Thoracic aorta (tissue), 2 donors: ENCODE measurements around the gene IRF1. TPM values are rescaled to one million over a fixed set of nuclear protein-coding genes. Genes with fewer than 3 reads are reported as not detected.
"Not testable (repeated sequence)": the region's sequence is repeated elsewhere in the genome, so short reads cannot be mapped to it uniquely, and the experiment has no call there.

Source experiments
- ATAC-seq: fragments of 150-250 bp; one replicate; pipeline ENCODE4 v1.8.0; 2017; ENCODE audit warnings: low read depth; ENCODE audit not compliant: insufficient number of reproducible peaks, low FRiP score
- DNase-seq: peaks from one replicate; pipeline ENCODE4 v3.0.0-alpha.2; 2020; ENCODE audit warnings: low spot score
- H3K27ac ChIP-seq, 2 donors: fragments of 200-600 bp; sonication (generic); 1 replicate in 1 of 2; 2 replicates in 1 of 2; pipeline ENCODE4 v1.5.1; 2016; ENCODE audit warnings: mild to moderate bottlenecking in 2 of 2, moderate library complexity in 2 of 2
- H3K27me3 ChIP-seq: fragments of 200-600 bp; sonication (generic); replicated peaks from 2 replicates; pipeline ENCODE4 v1.6.0; 2016; ENCODE audit warnings: mild to moderate bottlenecking; ENCODE audit not compliant: insufficient read depth
- H3K36me3 ChIP-seq: fragments of 200-600 bp; sonication (generic); one replicate; pipeline ENCODE4 v1.5.1; 2016
- H3K4me1 ChIP-seq, 2 donors: fragments of 200-600 bp; sonication (generic); 1 replicate in 1 of 2; 2 replicates in 1 of 2; pipeline versions ENCODE4 v1.5.1 to v1.6.0; 2016; ENCODE audit warnings: low read depth in 2 of 2, mild to moderate bottlenecking in 1 of 2; ENCODE audit not compliant: control insufficient read depth in 1 of 2
- H3K4me3 ChIP-seq: fragments of 200-600 bp; sonication (generic); 2 replicates; pipeline ENCODE4 v1.5.1; 2016; ENCODE audit warnings: mild to moderate bottlenecking
- H3K9me3 ChIP-seq: fragments of 200-600 bp; sonication (generic); 2 replicates; pipeline ENCODE4 v1.5.1; 2016
- total RNA-seq, 2 donors: library from RNA; depleted of rRNA; stranded (reverse); fragments of >200 nt; gene quantifications; one replicate each; pipeline versions ENCODE4 v1.1.0 to v1.2.3, GENCODE V29; 2016
- TF ChIP-seq, protein P1 (sequence below): fragments of 200-600 bp; sonication (generic); IDR thresholded peaks from one replicate; pipeline ENCODE4 v1.5.1; 2019; ENCODE audit warnings: antibody characterized with exemption

Gene IRF1
- total RNA-seq, 2 donors from 2014 or later, result 31.3 to 57.7 TPM

DNA sequence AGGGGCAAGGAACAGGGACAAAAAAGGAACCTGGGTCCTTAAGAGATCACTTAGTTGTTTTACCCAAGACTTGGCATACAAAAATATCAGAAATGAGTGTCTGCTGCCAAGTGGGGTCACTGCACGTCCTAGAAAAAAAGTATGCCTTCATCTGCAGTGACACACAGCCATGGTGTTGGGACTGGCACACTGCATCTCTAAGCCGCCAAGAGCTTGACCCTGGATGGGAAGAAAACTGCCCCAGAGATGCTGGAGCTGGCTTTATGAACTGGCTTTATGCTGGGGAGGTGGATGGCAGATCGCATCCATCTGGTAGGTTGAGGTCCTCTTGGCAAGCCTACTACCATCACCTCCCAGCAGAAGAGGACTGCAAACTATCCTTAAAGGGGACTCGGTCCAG, 51.7 kb downstream of the IRF1 start:
- no peak for ATAC-seq

DNA sequence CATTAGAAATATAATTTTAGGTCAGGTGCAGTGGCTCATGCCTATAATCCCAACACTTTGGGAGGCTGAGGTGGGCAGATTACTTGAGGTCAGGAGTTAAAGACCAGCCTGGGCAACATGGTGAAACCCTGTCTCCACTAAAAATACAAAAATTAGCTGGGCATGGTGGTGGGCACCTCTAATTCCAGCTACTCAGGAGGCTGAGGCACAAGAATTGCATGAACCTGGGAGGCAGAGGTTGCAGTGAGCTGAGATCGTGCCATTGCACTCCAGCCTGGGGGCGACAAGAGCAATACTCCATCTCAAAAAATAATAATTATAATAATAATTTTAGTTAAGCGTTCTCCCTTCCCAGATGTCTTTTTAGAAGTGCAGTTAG, 52.3 kb downstream of the IRF1 start:
- H3K4me1 ChIP-seq, result peaks cover 30 to 43% of the 10 kb centered on the region in 2 donors
- H3K27me3 ChIP-seq, ATAC-seq, H3K9me3 ChIP-seq, DNase-seq, H3K4me3 ChIP-seq, H3K36me3 ChIP-seq: not testable (repeated sequence)
- H3K27ac ChIP-seq, result peak overlapping the region; percentile 33 to 75

More for the DNA sequence above, 51.7 kb downstream of the IRF1 start:
- Histone ChIP-seq H3K27ac (peak overlapping the region; percentile 33 to 75), H3K4me1 (peaks cover 30 to 44% of the 10 kb centered on the region in 2 donors), H3K9me3 (no peaks in the 10 kb centered on the region), H3K36me3 (no peaks in the 10 kb centered on the region), H3K27me3 (no peaks in the 10 kb centered on the region), H3K4me3 (peak overlapping the region; percentile 35)
- no peak for DNase-seq
- TF ChIP-seq, protein P1, sequence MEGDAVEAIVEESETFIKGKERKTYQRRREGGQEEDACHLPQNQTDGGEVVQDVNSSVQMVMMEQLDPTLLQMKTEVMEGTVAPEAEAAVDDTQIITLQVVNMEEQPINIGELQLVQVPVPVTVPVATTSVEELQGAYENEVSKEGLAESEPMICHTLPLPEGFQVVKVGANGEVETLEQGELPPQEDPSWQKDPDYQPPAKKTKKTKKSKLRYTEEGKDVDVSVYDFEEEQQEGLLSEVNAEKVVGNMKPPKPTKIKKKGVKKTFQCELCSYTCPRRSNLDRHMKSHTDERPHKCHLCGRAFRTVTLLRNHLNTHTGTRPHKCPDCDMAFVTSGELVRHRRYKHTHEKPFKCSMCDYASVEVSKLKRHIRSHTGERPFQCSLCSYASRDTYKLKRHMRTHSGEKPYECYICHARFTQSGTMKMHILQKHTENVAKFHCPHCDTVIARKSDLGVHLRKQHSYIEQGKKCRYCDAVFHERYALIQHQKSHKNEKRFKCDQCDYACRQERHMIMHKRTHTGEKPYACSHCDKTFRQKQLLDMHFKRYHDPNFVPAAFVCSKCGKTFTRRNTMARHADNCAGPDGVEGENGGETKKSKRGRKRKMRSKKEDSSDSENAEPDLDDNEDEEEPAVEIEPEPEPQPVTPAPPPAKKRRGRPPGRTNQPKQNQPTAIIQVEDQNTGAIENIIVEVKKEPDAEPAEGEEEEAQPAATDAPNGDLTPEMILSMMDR, result peak; percentile 20

DNA sequence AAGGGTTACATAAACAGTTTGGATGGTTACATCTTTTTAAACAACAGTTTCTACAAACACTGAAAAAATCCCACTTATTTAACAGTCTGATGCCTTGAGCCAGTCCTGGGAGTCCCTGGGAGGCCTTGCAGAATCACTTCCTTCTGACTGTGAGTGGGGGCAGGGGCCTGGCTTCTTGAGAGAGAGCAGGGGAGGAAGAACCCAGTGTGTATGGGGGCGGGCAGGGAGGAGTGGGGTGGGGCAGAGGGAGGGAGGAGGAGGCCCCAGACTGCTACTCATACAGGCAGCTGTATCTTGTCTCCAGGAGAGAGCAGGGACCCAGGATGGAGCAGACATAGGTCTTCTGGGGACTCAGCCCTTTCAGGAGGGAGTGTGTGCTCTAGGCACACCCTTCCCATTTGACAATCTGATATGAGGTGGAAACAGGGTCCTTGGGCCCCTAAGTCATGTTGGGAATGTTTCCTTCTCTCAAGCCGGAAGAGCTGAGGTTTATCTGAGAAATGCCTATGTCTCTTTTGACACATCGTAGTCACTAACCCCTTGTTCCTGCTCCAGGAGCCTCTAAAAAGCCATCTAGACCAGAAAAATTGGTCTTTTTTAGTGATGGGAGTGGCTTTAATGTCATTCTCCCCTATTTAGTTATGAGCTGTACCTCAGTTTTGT, 52.8 kb downstream of the IRF1 start:
- TF ChIP-seq, protein P1, result no peak
- DNase-seq (no peak), ATAC-seq (no peak)
- H3K27me3 ChIP-seq, result no peaks in the 10 kb centered on the region
- H3K27ac ChIP-seq, result peak overlapping the region in 1 of 2 donors; percentile 36
- no peaks in the 10 kb centered on the region for H3K9me3 ChIP-seq
- H3K4me3 ChIP-seq, result no peak overlapping the region
- H3K36me3 ChIP-seq, result no peaks in the 10 kb centered on the region
- H3K4me1 ChIP-seq, result peaks cover 30 to 43% of the 10 kb centered on the region in 2 donors

DNA sequence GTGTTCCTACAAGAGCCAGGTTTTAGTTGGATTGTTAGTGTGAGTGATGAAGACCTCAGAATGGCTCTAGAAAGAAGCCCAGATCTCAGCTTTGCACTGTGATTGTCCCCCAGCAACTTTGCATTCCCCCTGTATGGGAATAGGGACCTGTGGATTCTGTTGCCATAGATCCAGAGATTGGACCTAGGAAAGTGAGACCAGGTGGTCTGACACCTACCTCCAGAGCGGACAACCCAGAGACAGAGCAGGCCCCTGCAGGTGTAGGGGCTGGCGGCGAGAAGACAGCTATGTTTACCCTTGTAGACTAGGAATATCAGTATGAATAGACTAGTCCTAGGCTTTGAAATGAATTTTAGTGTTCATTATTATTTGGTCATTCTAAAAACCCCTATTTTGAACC, 53.6 kb downstream of the IRF1 start:
- Histone ChIP-seq H3K27me3 (no peaks in the 10 kb centered on the region), H3K27ac (peak overlapping the region in 1 of 2 donors; percentile 7), H3K9me3 (no peaks in the 10 kb centered on the region), H3K36me3 (no peaks in the 10 kb centered on the region), H3K4me3 (no peak overlapping the region), H3K4me1 (peaks cover 30 to 49% of the 10 kb centered on the region in 2 donors)
- ATAC-seq (no peak), DNase-seq (no peak)
- TF ChIP-seq, protein P1, result no peak

DNA sequence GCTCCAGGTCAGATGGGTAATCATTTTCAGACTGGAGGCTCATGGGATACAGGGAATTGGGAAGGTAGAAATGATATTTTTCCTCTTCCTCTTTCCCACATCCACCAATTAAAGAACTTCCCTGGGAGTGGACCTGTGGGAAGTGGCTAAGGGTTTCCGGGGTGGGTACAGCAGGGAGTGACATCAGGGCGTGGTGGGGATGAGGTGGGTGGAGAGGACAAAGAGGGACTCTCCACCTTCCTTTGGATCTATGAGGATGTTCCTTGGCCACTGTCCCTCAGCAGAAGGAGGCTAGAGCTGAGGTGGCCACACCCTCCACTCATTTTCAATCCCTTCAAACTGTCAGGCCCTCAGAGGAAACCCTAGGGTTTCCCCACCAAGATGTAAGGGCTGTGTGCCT, 54.7 kb downstream of the IRF1 start:
- H3K27me3 ChIP-seq, result no peaks in the 10 kb centered on the region
- H3K36me3 ChIP-seq, result no peaks in the 10 kb centered on the region
- no peak overlapping the region for H3K27ac ChIP-seq
- no peak overlapping the region for H3K4me3 ChIP-seq
- H3K9me3 ChIP-seq, result no peaks in the 10 kb centered on the region
- no peak for ATAC-seq
- TF ChIP-seq, protein P1, result no peak
- peaks cover 30 to 46% of the 10 kb centered on the region in 2 donors for H3K4me1 ChIP-seq
- no peak for DNase-seq

DNA sequence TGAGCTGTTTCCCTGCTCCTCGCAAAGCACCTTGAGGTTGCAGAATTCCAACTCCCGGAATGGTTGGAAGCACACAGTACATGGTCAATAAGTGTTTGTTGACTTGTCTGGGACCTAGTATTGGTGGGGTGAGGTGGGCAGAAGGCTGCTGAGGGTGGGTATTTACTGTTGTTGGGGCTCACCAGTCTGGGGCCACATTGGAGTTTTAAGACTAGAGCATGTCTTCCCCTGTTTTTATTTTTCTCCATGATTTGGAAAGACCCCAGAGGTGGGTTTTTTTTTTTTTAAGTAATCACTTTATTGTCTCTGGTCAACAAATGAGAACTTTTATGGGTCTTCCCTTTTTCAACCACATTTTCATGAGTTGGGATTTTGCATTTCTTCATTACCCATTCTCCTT, 55.1 kb downstream of the IRF1 start:
- ATAC-seq, result no peak
- TF ChIP-seq, protein P1, result no peak
- DNase-seq, result no peak
- Histone ChIP-seq H3K27ac (no peak overlapping the region), H3K36me3 (no peaks in the 10 kb centered on the region), H3K4me3 (no peak overlapping the region), H3K4me1 (peaks cover 30 to 49% of the 10 kb centered on the region in 2 donors), H3K9me3 (no peaks in the 10 kb centered on the region), H3K27me3 (no peaks in the 10 kb centered on the region)
